Fibroblast of mammary gland (primary cell): ENCODE results near the gene RNASE13.
A peak's percentile ranks its signal among the peaks of the same experiment; 100 is the strongest.
"Not testable (repeated sequence)": the region's sequence is repeated elsewhere in the genome, so short reads cannot be mapped to it uniquely, and the experiment has no call there.

Source experiments
- DNase-seq: peaks from one replicate; pipeline ENCODE4 v3.0.0-alpha.2; 2010; ENCODE audit warnings: low read depth
- H3K4me3 ChIP-seq: 2 replicates; pipeline ENCODE4 v1.5.1; 2011; ENCODE audit warnings: low read depth, mild to moderate bottlenecking, low read length, moderate library complexity; ENCODE audit not compliant: control insufficient read depth
- CTCF ChIP-seq: conservative IDR thresholded peaks from 2 replicates; pipeline ENCODE4 v1.5.1; 2011; ENCODE audit warnings: low read depth, low read length, inconsistent platforms; ENCODE audit not compliant: control insufficient read depth, insufficient read depth

Gene RNASE13

GRCh38 chr14:20986811-20987210 lies 47.8 kb downstream of the RNASE13 start:
- peak; percentile 98 for DNase-seq
- TF ChIP-seq CTCF, result no peak
- no peak overlapping the region for H3K4me3 ChIP-seq

GRCh38 chr14:20985650-20986049 lies 49.0 kb downstream of the RNASE13 start:
- not testable (repeated sequence) for H3K4me3 ChIP-seq, DNase-seq
